Fibroblast of the aortic adventitia (primary cell): ENCODE data around the gene ZNF773. TPM values are rescaled to one million over a fixed set of nuclear protein-coding genes. Genes with fewer than 3 reads are reported as not detected.

Experiments used
- DNase-seq: peaks from one replicate; pipeline ENCODE4 v3.0.0-alpha.2; 2010; ENCODE audit warnings: low read depth
- H3K4me3 ChIP-seq: 2 replicates; pipeline ENCODE4 v1.5.1; 2011; ENCODE audit warnings: low read depth, mild to moderate bottlenecking, control low read depth, low read length, moderate library complexity
- CTCF ChIP-seq: IDR thresholded peaks from 2 replicates; pipeline ENCODE4 v1.5.1; 2011; ENCODE audit warnings: mild to moderate bottlenecking, low read length, control low read depth, inconsistent platforms; ENCODE audit not compliant: insufficient read depth
- small RNA-seq: library from RNA; depleted of rRNA; stranded (forward); fragments of <200 nt; gene quantifications from one replicate; pipeline ENCODE3, GENCODE V24; 2012
- total RNA-seq: library from RNA; depleted of rRNA; stranded (reverse); fragments of >200 nt; gene quantifications from 2 replicates; pipeline ENCODE4 v1.2.3, GENCODE V29; 2012; ENCODE audit warnings: low replicate concordance

ZNF773 gene
- total RNA-seq, 1 donor, result 15.6 TPM

- TF ChIP-seq CTCF, result no peak
- H3K4me3 ChIP-seq, result peak within 1 kb of the TSS; percentile 99
- peak; percentile 92 for DNase-seq
Observed at GRCh38 chr19:57527136-57527881, 27.6 kb downstream of the ZNF773 start, which contains the start of gene ZNF549. Gene ZNF549 (plus strand): TSS chr19:57527356. CDS start chr19:57527574, 218 bp downstream.

GRCh38 chr19:57537953-57538547 is 38.3 kb downstream of the ZNF773 start:
- no peak overlapping the region for H3K4me3 ChIP-seq
- TF ChIP-seq CTCF, result no peak
- no peak for DNase-seq

GRCh38 chr19:57546513-57546912 is 46.8 kb downstream of the ZNF773 start:
- DNase-seq, result no peak
- H3K4me3 ChIP-seq, result no peak overlapping the region
- no peak for TF ChIP-seq CTCF

- H3K4me3 ChIP-seq, result no peak overlapping the region
- TF ChIP-seq CTCF, result no peak
Observed at GRCh38 chr19:57552432-57552831, 52.7 kb downstream of the ZNF773 start.

GRCh38 chr19:57557659-57558058 is 57.9 kb downstream of the ZNF773 start:
- H3K4me3 ChIP-seq, result peak overlapping the region; percentile 95
- TF ChIP-seq CTCF, result no peak
- DNase-seq, result no peak

More at GRCh38 chr19:57552432-57552831, 52.7 kb downstream of the ZNF773 start:
- DNase-seq, result no peak

Small RNA genes lying within 50 kb of the gene (small RNA-seq; reads per million reads assigned to genes)
- gene VN1R107P, result not detected

Other genes with a start within 250 kb of the ZNF773 start
- 71.8 and 78.5 TPM in 2 replicates for gene ZNF460, start 219.5 kb upstream of the ZNF773 start, total RNA-seq
- gene ZNF543, start 179.5 kb upstream of the ZNF773 start, total RNA-seq, result 5.1 and 9.4 TPM in 2 replicates
- 8.7 and 9.7 TPM in 2 replicates for gene ZNF304, start 148.7 kb upstream of the ZNF773 start, total RNA-seq
- gene TRAPPC2B, start 136.4 kb upstream of the ZNF773 start, total RNA-seq, result 7.0 and 11.7 TPM in 2 replicates
- 2.5 and 4.1 TPM in 2 replicates for gene ZNF547, start 136.4 kb upstream of the ZNF773 start, total RNA-seq
- 19.5 and 20.4 TPM in 2 replicates for gene ZNF548, start 110.1 kb upstream of the ZNF773 start, total RNA-seq
- gene ZNF17, start 88.8 kb upstream of the ZNF773 start, total RNA-seq, result 11.7 and 11.9 TPM in 2 replicates
- 1.8 and 7.8 TPM in 2 replicates for gene ZNF749, start 64.6 kb upstream of the ZNF773 start, total RNA-seq
- 0.16 and 0.90 TPM in 2 replicates for gene VN1R1, start 42.8 kb upstream of the ZNF773 start, total RNA-seq
- gene ZNF772, start 22.4 kb upstream of the ZNF773 start, total RNA-seq, result 6.4 and 17.9 TPM in 2 replicates
- gene ZNF419, start 12.2 kb upstream of the ZNF773 start, total RNA-seq, result 7.8 and 10.3 TPM in 2 replicates
- 1.1 and 5.3 TPM in 2 replicates for gene ZNF549, start 27.4 kb downstream of the ZNF773 start, total RNA-seq
- 2.1 and 7.8 TPM in 2 replicates for gene ZNF550, start 59.9 kb downstream of the ZNF773 start, total RNA-seq
- 3.4 and 8.0 TPM in 2 replicates for gene ZNF416, start 79.0 kb downstream of the ZNF773 start, total RNA-seq
- gene ZIK1, start 84.2 kb downstream of the ZNF773 start, total RNA-seq, result 4.2 and 11.0 TPM in 2 replicates
- 1.1 and 5.6 TPM in 2 replicates for gene ZNF530, start 99.9 kb downstream of the ZNF773 start, total RNA-seq
- 18.6 and 19.4 TPM in 2 replicates for gene ZNF134, start 114.3 kb downstream of the ZNF773 start, total RNA-seq
- gene ZNF211, start 133.2 kb downstream of the ZNF773 start, total RNA-seq, result 6.2 and 15.0 TPM in 2 replicates
- gene ZSCAN4, start 169.0 kb downstream of the ZNF773 start, total RNA-seq, result not detected in 2 replicates
- gene ZNF551, start 182.0 kb downstream of the ZNF773 start, total RNA-seq, result 5.2 and 13.5 TPM in 2 replicates
- gene ZNF154, start 209.3 kb downstream of the ZNF773 start, total RNA-seq, result 2.3 and 2.5 TPM in 2 replicates
- gene ZNF671, start 227.7 kb downstream of the ZNF773 start, total RNA-seq, result 3.7 and 9.2 TPM in 2 replicates
- 8.1 and 12.1 TPM in 2 replicates for gene ZNF776, start 246.9 kb downstream of the ZNF773 start, total RNA-seq